Pons (tissue), 1 donor: ENCODE data around the gene DTWD2.
"Not testable (repeated sequence)": the region's sequence is repeated elsewhere in the genome, so short reads cannot be mapped to it uniquely, and the experiment has no call there.

Experiments used
- DNase-seq: peaks from one replicate; pipeline ENCODE4 v3.0.0-alpha.2; 2016; ENCODE audit warnings: low spot score

DTWD2 gene

DNA sequence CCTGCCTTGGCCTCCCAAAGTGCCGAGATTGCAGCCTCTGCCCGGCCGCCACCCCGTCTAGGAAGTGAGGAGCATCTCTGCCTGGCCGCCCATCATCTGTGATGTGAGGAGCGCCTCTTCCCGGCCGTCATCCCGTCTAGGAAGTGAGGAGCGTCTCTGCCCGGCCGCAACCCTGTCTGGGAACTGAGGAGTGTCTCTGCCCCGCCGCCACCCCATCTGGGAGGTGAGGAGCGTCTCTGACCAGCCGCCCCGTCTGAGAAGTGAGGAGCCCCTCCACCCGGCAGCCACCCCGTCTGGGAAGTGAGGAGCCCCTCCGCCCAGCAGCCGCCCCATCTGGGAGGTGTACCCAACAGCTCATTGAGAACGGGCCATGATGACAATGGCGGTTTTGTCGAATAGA lies 10.5 kb upstream of the DTWD2 start:
- DNase-seq = not testable (repeated sequence)

DNA sequence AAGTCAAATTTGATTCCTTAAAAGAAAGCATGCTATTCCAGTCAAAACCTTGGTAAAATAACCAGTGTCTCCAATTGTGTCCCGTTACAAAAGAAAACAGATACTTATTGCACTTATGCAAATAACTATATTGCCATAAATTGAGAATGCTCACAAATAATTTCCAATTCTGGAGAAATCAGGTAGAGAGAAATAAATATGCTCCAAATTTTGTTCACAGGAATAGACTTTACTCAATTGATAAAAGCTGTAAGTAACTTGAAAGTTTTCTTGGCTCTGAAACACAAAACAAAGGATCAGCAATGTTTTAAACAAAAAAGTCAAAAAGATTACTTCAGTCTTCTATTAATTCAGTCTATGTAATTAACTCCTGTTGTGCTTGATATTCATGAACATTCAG lies 7.8 kb upstream of the DTWD2 start:
- no peak for DNase-seq

- no peak for DNase-seq
Observed at GRCh38 chr5:118994595-118994994, 6.2 kb upstream of the DTWD2 start.

DNA sequence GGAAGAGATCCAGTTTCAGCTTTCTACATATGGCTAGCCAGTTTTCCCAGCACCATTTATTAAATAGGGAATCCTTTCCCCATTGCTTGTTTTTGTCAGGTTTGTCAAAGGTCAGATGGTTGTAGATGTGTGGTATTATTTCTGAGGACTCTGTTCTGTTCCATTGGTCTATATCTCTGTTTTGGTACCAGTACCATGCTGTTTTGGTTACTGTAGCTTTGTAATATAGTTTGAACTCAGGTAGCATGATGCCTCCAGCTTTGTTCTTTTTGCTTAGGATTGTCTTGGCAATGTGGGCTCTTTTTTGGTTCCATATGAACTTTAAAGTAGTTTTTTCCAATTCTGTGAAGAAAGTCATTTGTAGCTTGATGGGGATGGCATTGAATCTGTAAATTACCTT lies 4.8 kb upstream of the DTWD2 start:
- DNase-seq = not testable (repeated sequence)

- DNase-seq = not testable (repeated sequence)
Observed at GRCh38 chr5:118992055-118992454, 3.7 kb upstream of the DTWD2 start.

DNA sequence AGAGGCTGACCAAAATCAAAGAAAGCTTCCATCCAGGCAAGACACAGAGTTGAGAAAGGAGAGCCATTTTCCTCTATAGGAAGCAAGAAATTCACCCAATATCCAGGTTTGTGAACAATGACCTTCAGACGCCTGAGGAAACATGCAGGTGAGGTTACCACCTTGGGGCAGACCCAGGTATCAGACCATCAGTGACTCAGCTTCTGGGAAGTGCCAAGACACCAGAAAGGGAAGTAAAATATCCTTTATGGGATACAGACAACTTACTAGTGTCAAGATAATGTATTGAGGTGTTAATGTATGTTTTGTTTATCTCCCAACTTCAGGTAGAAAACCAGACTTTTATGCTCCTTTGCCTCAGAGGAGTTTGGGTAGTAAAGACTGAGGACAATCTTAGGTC lies 2.2 kb upstream of the DTWD2 start:
- no peak for DNase-seq

DNA sequence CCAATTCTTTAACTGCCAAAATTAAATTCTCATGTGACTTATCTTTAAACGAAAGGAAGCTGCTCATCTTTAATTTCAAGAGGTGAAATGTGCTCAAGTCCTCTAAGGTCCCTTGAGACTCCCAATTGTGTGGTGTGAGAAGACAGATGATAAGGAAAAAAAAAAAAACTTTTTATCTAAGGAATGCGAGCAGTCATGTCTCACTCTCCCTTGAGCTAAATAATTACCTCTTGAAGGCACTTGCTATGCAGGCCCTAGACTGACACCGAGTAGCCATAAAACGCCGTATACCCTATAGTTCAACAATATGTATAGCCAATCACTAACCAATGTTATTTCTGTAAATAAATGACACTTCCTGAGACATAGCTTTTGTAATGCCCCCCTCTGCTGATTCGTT lies 1.5 kb upstream of the DTWD2 start:
- no peak for DNase-seq

- DNase-seq = no peak
Observed at GRCh38 chr5:118988866-118989180, 476 bp upstream of the DTWD2 start.

DNA sequence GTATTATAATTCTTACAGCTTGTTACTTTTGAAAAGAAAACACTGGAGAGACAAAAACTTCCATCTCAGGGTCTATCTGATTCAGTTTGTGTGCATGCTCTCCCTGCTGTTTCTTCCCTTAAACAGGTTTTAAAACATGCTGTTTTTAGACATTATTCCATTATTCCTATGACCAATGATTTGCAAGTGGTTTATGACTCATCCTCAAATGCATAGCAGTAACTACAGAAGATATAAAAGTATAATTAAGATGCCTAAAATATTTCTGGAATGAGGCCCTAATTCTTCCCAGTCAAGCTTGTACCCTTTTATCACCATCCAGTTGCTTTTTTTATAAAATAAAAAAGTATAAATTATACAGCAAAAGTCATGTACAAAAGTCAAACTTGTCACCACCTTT lies 3.7 kb downstream of the DTWD2 start:
- no peak for DNase-seq

GRCh38 chr5:118981783-118982182 lies 6.6 kb downstream of the DTWD2 start:
- no peak for DNase-seq

- DNase-seq = no peak
Observed at GRCh38 chr5:118980438-118980837, 7.9 kb downstream of the DTWD2 start.

DNA sequence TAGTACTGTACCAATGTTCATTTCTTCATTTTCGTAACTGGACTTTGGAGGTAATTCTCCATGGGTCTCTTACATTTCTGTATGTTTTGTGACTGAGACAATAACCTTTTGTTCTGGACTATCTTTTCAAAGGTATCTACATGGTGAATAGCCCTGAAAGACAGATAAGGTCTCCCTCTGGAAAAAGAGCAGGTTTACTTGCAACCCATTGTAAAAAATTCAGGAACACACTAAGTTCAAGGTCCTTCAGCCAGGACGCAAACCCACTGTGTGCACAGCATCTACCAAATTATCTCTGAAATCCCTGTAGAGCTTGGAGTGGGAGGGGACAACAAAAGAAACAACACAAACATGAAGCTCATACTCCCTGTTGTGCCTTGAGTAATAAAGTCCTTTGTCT lies 8.3 kb downstream of the DTWD2 start:
- no peak for DNase-seq

- not testable (repeated sequence) for DNase-seq
Observed at GRCh38 chr5:118973779-118974445, 14.4 kb downstream of the DTWD2 start.

GRCh38 chr5:118968925-118969375 lies 19.4 kb downstream of the DTWD2 start:
- DNase-seq = no peak

- DNase-seq = no peak
Observed at GRCh38 chr5:118968406-118968911, 19.9 kb downstream of the DTWD2 start.

- no peak for DNase-seq
Observed at GRCh38 chr5:118967059-118967508, 21.3 kb downstream of the DTWD2 start.

GRCh38 chr5:118965890-118966289 lies 22.5 kb downstream of the DTWD2 start:
- no peak for DNase-seq

DNA sequence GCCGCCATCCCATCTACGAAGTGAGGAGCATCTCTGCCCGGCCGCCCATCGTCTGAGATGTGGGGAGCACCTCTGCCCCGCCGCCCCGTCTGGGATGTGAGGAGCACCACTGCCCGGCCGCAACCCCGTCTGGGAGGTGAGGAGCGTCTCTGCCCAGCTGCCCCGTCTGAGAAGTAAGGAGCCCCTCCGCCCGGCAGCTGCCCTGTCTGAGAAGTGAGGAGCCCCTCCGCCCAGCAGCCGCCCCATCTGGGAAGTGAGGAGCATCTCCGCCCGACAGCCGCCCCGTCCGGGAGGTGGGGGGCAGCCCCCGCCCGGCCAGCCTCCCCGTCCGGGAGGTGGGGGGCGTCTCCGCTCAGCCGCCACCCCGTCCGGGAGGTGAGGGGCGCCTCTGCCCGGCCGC lies 23.4 kb downstream of the DTWD2 start:
- not testable (repeated sequence) for DNase-seq

GRCh38 chr5:118964388-118964787 lies 24.0 kb downstream of the DTWD2 start:
- not testable (repeated sequence) for DNase-seq

DNA sequence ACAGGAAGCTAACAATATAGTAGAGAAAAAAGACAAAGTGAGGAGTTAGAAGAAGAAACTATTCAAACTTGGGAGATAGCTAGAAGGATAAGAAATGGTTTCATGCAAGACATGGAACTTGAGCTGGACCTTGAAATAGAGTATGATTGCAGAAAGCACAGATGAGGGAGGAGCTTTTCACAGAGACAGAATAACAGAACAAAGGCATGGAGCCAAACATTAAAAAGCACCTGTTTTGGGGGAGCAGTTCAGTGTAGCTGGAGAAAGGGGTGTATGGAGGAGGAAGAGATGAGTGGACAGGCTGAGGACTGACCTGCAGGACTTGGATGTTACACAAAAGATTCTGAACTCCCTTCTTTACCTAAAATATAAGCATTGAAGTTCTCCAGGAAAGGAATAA lies 25.2 kb downstream of the DTWD2 start:
- no peak for DNase-seq

DNA sequence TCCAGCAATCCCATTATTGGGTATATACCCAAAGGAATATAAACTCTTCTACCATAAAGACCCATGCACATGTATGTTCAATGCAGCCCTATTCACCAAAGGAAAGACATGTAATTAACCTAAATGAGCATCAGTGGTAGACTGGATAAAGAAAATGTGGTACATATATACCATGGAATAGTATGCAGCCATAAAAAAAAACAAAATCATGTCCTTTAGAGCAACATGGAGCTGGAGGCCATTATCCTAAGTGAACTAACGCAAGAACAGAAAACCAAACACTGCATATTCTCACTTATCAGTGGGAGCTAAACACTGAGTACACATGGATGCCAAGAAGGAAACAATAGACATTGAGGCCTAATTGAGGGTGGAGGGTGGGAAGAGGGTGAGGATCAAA lies 27.8 kb downstream of the DTWD2 start:
- DNase-seq = no peak

DNA sequence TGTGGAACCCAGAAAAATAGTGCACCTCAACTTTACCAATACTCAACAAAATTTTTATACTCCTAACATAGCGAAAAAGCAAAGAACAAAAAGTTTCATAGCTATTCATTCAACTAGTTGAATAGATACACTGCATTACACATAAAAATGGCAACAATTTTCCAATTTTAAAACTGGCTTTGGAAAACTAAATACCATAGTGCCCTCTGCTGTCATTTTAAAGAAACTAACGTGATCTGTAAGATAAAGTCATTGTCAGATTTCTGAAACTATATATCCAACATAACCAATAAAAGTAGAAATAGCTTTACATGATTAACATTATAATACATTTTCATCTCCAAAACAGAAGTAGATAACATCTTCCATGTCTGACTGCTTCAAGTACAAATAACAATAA lies 31.6 kb downstream of the DTWD2 start:
- no peak for DNase-seq

DNA sequence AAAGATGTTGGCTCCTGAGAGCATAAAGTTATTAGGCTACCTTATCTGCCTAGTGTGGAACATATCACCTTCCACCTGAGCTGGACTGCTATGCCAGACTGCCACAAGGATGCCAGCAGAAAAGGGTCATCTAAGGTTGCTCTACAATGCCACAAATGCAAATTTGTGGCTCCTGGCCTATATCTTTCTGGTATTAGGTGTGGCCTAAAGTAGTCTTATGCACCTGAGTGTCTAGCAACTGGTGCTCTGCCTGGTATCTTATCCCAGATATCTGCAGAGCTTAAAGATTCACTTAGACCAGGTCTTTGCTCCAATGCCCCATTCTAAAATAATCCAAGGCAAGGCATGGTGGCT lies 34.7 kb downstream of the DTWD2 start:
- no peak for DNase-seq

- DNase-seq = no peak
Observed at GRCh38 chr5:118952992-118953651, 35.2 kb downstream of the DTWD2 start.
